ENCODE results near the gene KCNK7. TPM values are rescaled to one million over a fixed set of nuclear protein-coding genes. Genes with fewer than 3 reads are reported as not detected.

The KCNK7 gene
- total and polyA plus RNA-seq, 2 experiments from 2014 or later, result 0.60 TPM; not detected in 1

- no peak overlapping the region for H3K4me3 Mint-ChIP-seq
- Histone ChIP-seq H2AFZ (no peak overlapping the region), H3F3A (replicated peaks; ENCODE audit: low read depth) (no peaks in the 10 kb centered on the region; the same call in 1 of the 2 replicates), H3K4me1 (ENCODE audit: insufficient read depth) (no peaks in the 10 kb centered on the region), H4K20me1 (replicated peaks; ENCODE audit: insufficient read depth) (no peaks in the 10 kb centered on the region; the same call in 1 of the 2 replicates), H3K36me3 (ENCODE audit: insufficient read depth) (peaks cover 7% of the 10 kb centered on the region), H3K4me3 (no peak overlapping the region), H3K4me2 (no peak overlapping the region), H3K9me2 (ENCODE audit: insufficient read depth) (no peaks in the 10 kb centered on the region), H3K27me3 (ENCODE audit: insufficient read depth) (no peaks in the 10 kb centered on the region), H3K27ac (ENCODE audit: low read depth) (no peak overlapping the region), H3K79me2 (replicated peaks; ENCODE audit: insufficient read depth) (no peaks in the 10 kb centered on the region)
- no peak for TF ChIP-seq EZH2 (IDR thresholded peaks at IDR 0.05; ENCODE audit: low read depth, unreplicated experiment)
- 0 out of 4 replicates have a peak, but pooled peaks of 1 of the 2 experiments have one; percentile 4 for TF ChIP-seq CTCF (conservative IDR thresholded peaks at IDR 0.05; ENCODE audit: low read depth in 2 of 2)
- H3K27ac Mint-ChIP-seq, result no peak overlapping the region
- DNase-seq (ENCODE audit: low spot score), result no peak
- ATAC-seq, result no peak
- no peaks in the 10 kb centered on the region; the same call in 2 of the 3 replicates for H3K4me1 Mint-ChIP-seq
- peaks cover 48% of the 10 kb centered on the region for H3K36me3 Mint-ChIP-seq (ENCODE audit: low read depth)
- H3K9me3 Mint-ChIP-seq, result no peaks in the 10 kb centered on the region
- peaks cover 9% of the 10 kb centered on the region for H3K27me3 Mint-ChIP-seq (ENCODE audit: insufficient read depth, low read depth, poor library complexity)
These were observed 29.5 kb upstream of the KCNK7 start for GRCh38 chr11:65624931-65625627.

- Histone ChIP-seq H2AFZ (no peak overlapping the region), H4K20me1 (replicated peaks; ENCODE audit: insufficient read depth) (no peaks in the 10 kb centered on the region; the same call in 1 of the 2 replicates), H3K79me2 (replicated peaks; ENCODE audit: insufficient read depth) (no peaks in the 10 kb centered on the region), H3K9me2 (ENCODE audit: insufficient read depth) (no peaks in the 10 kb centered on the region), H3K27ac (ENCODE audit: low read depth) (no peak overlapping the region), H3K4me1 (ENCODE audit: insufficient read depth) (no peaks in the 10 kb centered on the region), H3K36me3 (ENCODE audit: insufficient read depth) (peaks cover 7% of the 10 kb centered on the region), H3F3A (replicated peaks; ENCODE audit: low read depth) (no peaks in the 10 kb centered on the region; the same call in 1 of the 2 replicates), H3K4me2 (no peak overlapping the region), H3K27me3 (ENCODE audit: insufficient read depth) (no peaks in the 10 kb centered on the region), H3K4me3 (no peak overlapping the region)
- H3K4me3 Mint-ChIP-seq, result no peak overlapping the region
- H3K36me3 Mint-ChIP-seq (ENCODE audit: low read depth), result peaks cover 48% of the 10 kb centered on the region
- H3K9me3 Mint-ChIP-seq, result no peaks in the 10 kb centered on the region
- TF ChIP-seq ZNF331 (CRISPR knock-in tag; IDR thresholded peaks at IDR 0.05; ENCODE audit: low read depth) (no peak), JUNB (IDR thresholded peaks at IDR 0.05; ENCODE audit: unreplicated experiment) (no peak), CREB1 (CRISPR knock-in tag; IDR thresholded peaks at IDR 0.05; ENCODE audit: low read depth) (no peak), POLR2AphosphoS5 (IDR thresholded peaks at IDR 0.05; ENCODE audit: low read depth) (no peak)
- no peak overlapping the region for H3K27ac Mint-ChIP-seq
- H3K27me3 Mint-ChIP-seq (ENCODE audit: insufficient read depth, low read depth, poor library complexity), result peaks cover 11% of the 10 kb centered on the region
- no peaks in the 10 kb centered on the region; the same call in 2 of the 3 replicates for H3K4me1 Mint-ChIP-seq
- no peak for ATAC-seq
- no peak for DNase-seq (ENCODE audit: low spot score)
These were observed 28.4 kb upstream of the KCNK7 start for GRCh38 chr11:65623852-65624616.

All from GM23338 (cell line).